Kidney (tissue), 14 donors: Measurements from ENCODE around the gene ISCA2. TPM values are rescaled to one million over a fixed set of nuclear protein-coding genes. Genes with fewer than 3 reads are reported as not detected.

ENCODE experiments used
- DNase-seq, 5 donors: peaks; one replicate each; pipeline ENCODE4 v3.0.0-alpha.2; 2013 to 2020
- FAIRE-seq: peaks from 2 replicates; lab custom pipeline; 2012; peaks lifted over from hg19 to GRCh38; lab: Jason Lieb, UNC
- H3K27ac ChIP-seq, 2 donors: one replicate each; pipeline ENCODE4 v1.7.0; 2013; ENCODE audit warnings: low read depth in 2 of 2, low read length in 2 of 2, inconsistent platforms in 1 of 2
- H3K27me3 ChIP-seq: one replicate; pipeline ENCODE4 v1.7.1; 2013; ENCODE audit warnings: low read length, inconsistent platforms; ENCODE audit not compliant: control insufficient read depth, insufficient read depth
- H3K36me3 ChIP-seq, 3 donors: one replicate each; pipeline versions ENCODE4 v1.7.0 to v1.7.1; 2013; ENCODE audit warnings: low read length in 3 of 3, control low read depth in 1 of 3, inconsistent platforms in 1 of 3; ENCODE audit not compliant: insufficient read depth in 3 of 3, control insufficient read depth in 2 of 3
- H3K4me1 ChIP-seq, 3 donors: one replicate each; pipeline versions ENCODE4 v1.7.0 to v1.7.1; 2013; ENCODE audit warnings: low read length in 3 of 3, inconsistent platforms in 1 of 3, low read depth in 1 of 3; ENCODE audit not compliant: control insufficient read depth in 2 of 3, insufficient read depth in 2 of 3
- H3K4me3 ChIP-seq, 3 donors: one replicate each; pipeline versions ENCODE4 v1.7.0 to v1.8.1; 2013; ENCODE audit warnings: low read length in 3 of 3, control low read depth in 1 of 3, inconsistent platforms in 1 of 3
- H3K9ac ChIP-seq, 3 donors: one replicate each; pipeline versions ENCODE4 v1.7.0 to v1.7.1; 2013; ENCODE audit warnings: low read length in 3 of 3, control low read depth in 1 of 3, inconsistent platforms in 1 of 3
- H3K9me3 ChIP-seq, 3 donors: one replicate each; pipeline versions ENCODE4 v1.7.0 to v1.7.1; 2013; ENCODE audit warnings: low read length in 3 of 3, control low read depth in 1 of 3, inconsistent platforms in 1 of 3; ENCODE audit not compliant: control insufficient read depth in 2 of 3, insufficient read depth in 1 of 3
- CTCF ChIP-seq: IDR thresholded peaks from 3 replicates; pipeline ENCODE4 v1.5.1; 2012; ENCODE audit warnings: mild to moderate bottlenecking, moderate library complexity, borderline replicate concordance; ENCODE audit not compliant: insufficient read depth; ENCODE audit errors: extremely low read depth
- intact Hi-C: fragments of 100-400 bp; cut with DNase I; formaldehyde crosslinking; loops from one replicate; pipeline ENCODE4 v1.11.1; 2022
- polyA plus RNA-seq: library from polyadenylated mRNA; stranded (reverse); fragments of 350-450 nt; fragmentation: Illumina TruSeq; extraction: RNeasy Lipid Tissue Mini Kit (QIAGEN cat#74804); gene quantifications from one replicate; pipeline ENCODE4 v1.2.3, GENCODE V29; 2014; ENCODE audit warnings: low read depth, low replicate concordance; ENCODE audit not compliant: insufficient read depth
- total RNA-seq: library from RNA; stranded (reverse); fragmentation: NEBNext Ultra II Directional; extraction: Animal tissue kit (Norgen Biotek cat#: 25700); gene quantifications from one replicate; pipeline ENCODE4 v1.2.1, GENCODE V29; 2021
- donor health status: control.
- donor health status: control.
- donor health status: control.
- donor health status: control.
- donor health status: control.
- donor health status: DM: yes; HTN: yes; CAD: no.
- donor health status: Normal renal cell carcinoma (clear cell type).

The ISCA2 gene
- total and polyA plus RNA-seq, 2 donors from 2014 or later = 27.1 to 60.1 TPM

GRCh38 chr14:74518221-74518620 lies 24.7 kb downstream of the ISCA2 start:
- H3K27me3 ChIP-seq = no peaks in the 10 kb centered on the region
- no peak overlapping the region for H3K4me3 ChIP-seq
- H3K27ac ChIP-seq = no peak overlapping the region
- H3K9ac ChIP-seq = no peak overlapping the region
- peak in 1 of 5 donors; percentile 34 for DNase-seq
- intact Hi-C loops = no loop called here
- TF ChIP-seq CTCF = no peak
- no peaks in the 10 kb centered on the region for H3K4me1 ChIP-seq
- H3K36me3 ChIP-seq = peaks cover 0 to 4% (median 0%) of the 10 kb centered on the region in 3 donors
- no peak for FAIRE-seq
- H3K9me3 ChIP-seq = no peaks in the 10 kb centered on the region

DNA sequence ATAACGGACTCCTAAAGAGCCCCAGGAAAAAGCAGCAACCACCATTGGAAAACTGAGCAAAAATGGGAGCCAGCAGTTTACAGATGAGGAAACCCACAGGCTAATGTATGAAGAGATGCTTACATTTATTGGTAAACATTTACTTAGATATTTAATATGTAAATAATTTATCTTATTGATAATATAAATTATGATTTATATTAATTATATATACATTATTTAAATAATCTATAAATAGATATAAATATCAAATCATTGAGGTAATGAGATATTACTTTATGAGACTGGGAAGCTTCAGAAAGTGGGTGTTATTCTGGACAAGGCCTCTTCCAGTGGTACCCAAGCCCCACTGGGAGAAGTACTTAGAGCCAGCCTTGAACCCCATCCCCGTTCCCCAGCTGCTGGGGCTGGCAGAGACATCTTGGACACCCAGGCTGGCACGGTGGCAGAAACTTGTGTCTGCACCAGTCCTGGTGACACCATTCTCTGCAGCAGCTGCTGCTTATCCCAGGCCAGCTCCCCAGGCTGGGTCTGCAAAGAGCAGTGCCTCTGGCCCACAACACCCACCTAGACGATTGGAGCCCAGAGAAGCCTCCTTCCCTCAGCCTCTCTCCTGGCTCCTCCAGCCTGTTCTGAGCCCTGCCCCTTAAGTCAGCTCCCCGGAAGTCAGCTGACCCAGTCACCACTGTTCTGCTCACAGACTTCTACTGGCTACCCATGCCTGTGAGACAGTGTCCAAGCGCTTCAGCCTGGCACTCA lies 25.9 kb downstream of the ISCA2 start:
- no peak overlapping the region for H3K4me3 ChIP-seq
- intact Hi-C loops = no loop called here
- H3K27me3 ChIP-seq = no peaks in the 10 kb centered on the region
- FAIRE-seq (no peak), DNase-seq (peak in 1 of 5 donors; percentile 57)
- no peaks in the 10 kb centered on the region for H3K4me1 ChIP-seq
- peaks cover 0 to 4% (median 0%) of the 10 kb centered on the region in 3 donors for H3K36me3 ChIP-seq
- H3K9ac ChIP-seq = no peak overlapping the region
- TF ChIP-seq CTCF = no peak
- no peak overlapping the region for H3K27ac ChIP-seq
- H3K9me3 ChIP-seq = no peaks in the 10 kb centered on the region

DNA sequence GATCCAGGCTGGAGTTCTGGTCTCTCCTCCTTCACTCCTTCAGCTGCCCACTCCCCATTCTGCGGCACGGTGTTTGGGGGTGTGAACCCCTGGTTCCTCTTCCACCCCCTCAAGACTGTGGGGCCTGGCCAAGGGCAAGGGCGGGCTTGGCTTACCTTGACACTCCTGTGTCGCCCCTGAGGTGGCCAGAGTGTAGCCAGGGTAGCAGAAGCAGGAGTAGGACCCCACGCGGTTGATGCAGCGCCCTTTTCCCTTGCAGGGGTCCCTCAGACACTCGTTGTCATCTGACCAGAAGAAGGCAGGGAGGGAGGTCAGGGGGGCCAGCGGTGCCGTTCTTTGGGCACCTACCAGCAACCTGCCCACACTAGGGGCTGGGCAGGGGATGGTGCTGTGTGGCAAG lies 28.2 kb downstream of the ISCA2 start:
- Histone ChIP-seq H3K36me3 (peaks cover 0 to 4% (median 0%) of the 10 kb centered on the region in 3 donors), H3K9me3 (no peaks in the 10 kb centered on the region), H3K9ac (no peak overlapping the region), H3K27me3 (no peaks in the 10 kb centered on the region), H3K4me1 (no peaks in the 10 kb centered on the region), H3K4me3 (no peak overlapping the region), H3K27ac (no peak overlapping the region)
- no peak for TF ChIP-seq CTCF
- FAIRE-seq = no peak
- intact Hi-C loops = no loop called here
- DNase-seq = no peak
